ENCODE data around the gene EMSY.

- TF ChIP-seq, protein P1, sequence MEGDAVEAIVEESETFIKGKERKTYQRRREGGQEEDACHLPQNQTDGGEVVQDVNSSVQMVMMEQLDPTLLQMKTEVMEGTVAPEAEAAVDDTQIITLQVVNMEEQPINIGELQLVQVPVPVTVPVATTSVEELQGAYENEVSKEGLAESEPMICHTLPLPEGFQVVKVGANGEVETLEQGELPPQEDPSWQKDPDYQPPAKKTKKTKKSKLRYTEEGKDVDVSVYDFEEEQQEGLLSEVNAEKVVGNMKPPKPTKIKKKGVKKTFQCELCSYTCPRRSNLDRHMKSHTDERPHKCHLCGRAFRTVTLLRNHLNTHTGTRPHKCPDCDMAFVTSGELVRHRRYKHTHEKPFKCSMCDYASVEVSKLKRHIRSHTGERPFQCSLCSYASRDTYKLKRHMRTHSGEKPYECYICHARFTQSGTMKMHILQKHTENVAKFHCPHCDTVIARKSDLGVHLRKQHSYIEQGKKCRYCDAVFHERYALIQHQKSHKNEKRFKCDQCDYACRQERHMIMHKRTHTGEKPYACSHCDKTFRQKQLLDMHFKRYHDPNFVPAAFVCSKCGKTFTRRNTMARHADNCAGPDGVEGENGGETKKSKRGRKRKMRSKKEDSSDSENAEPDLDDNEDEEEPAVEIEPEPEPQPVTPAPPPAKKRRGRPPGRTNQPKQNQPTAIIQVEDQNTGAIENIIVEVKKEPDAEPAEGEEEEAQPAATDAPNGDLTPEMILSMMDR (IDR thresholded peaks at IDR 0.05) = no peak
- no peak for TF ChIP-seq POLR2A (IDR thresholded peaks at IDR 0.05)
Observed at GRCh38 chr11:76443268-76443980, 1.4 kb upstream of the EMSY start.

Measured in testis (tissue), 2 donors.